Liver (tissue), 9 donors: ENCODE measurements around the gene TMEM259. TPM values are rescaled to one million over a fixed set of nuclear protein-coding genes. Genes with fewer than 3 reads are reported as not detected.

Experiments
- DNase-seq: peaks from one replicate; pipeline ENCODE4 v3.0.0-alpha.2; 2017; ENCODE audit warnings: low spot score
- H3K27ac ChIP-seq, 2 donors: one replicate each; pipeline ENCODE4 v1.7.0; 2013; ENCODE audit warnings: inconsistent platforms in 2 of 2, low read length in 2 of 2, control low read depth in 1 of 2, low read depth in 1 of 2, mild to moderate bottlenecking in 1 of 2
- H3K27me3 ChIP-seq, 4 donors: one replicate each; pipeline versions ENCODE4 v1.6.1 to v1.7.0; 2013; ENCODE audit warnings: low read length in 3 of 4, inconsistent platforms in 1 of 4, mild to moderate bottlenecking in 1 of 4, moderate library complexity in 1 of 4; ENCODE audit not compliant: control insufficient read depth in 4 of 4, insufficient read depth in 4 of 4
- H3K36me3 ChIP-seq, 4 donors: one replicate each; pipeline versions ENCODE4 v1.6.1 to v1.7.0; 2013; ENCODE audit warnings: low read length in 3 of 4, mild to moderate bottlenecking in 3 of 4, low read depth in 1 of 4, moderate library complexity in 1 of 4; ENCODE audit not compliant: control insufficient read depth in 4 of 4, insufficient read depth in 3 of 4
- H3K4me1 ChIP-seq, 4 donors: one replicate each; pipeline versions ENCODE4 v1.6.1 to v1.7.0; 2013; ENCODE audit warnings: low read length in 3 of 4, mild to moderate bottlenecking in 3 of 4, moderate library complexity in 1 of 4; ENCODE audit not compliant: control insufficient read depth in 4 of 4, insufficient read depth in 4 of 4
- H3K4me3 ChIP-seq, 3 donors: one replicate each; pipeline versions ENCODE4 v1.6.1 to v1.7.0; 2013; ENCODE audit warnings: low read length in 3 of 3, control low read depth in 1 of 3, low read depth in 1 of 3, mild to moderate bottlenecking in 1 of 3
- H3K9ac ChIP-seq, 2 donors: one replicate each; pipeline ENCODE4 v1.7.0; 2013; ENCODE audit warnings: low read length in 2 of 2, mild to moderate bottlenecking in 2 of 2, moderate library complexity in 2 of 2, control low read depth in 1 of 2, low read depth in 1 of 2
- H3K9me3 ChIP-seq, 4 donors: one replicate each; pipeline versions ENCODE4 v1.6.1 to v1.7.0; 2013; ENCODE audit warnings: low read length in 3 of 4; ENCODE audit not compliant: control insufficient read depth in 4 of 4
- ATF3 ChIP-seq: IDR thresholded peaks from 2 replicates; pipeline ENCODE4 v1.6.1; 2016; ENCODE audit warnings: antibody characterized with exemption
- CTCF ChIP-seq: fragments of 150-350 bp; IDR thresholded peaks from 2 replicates; pipeline ENCODE4 v1.5.1; 2017; ENCODE audit warnings: improper control_type of control experiment, low read depth, low read length; ENCODE audit not compliant: missing input control
- EGR1 ChIP-seq, 2 donors: IDR thresholded peaks; 2 replicates each; pipeline ENCODE4 v1.6.1; 2016 to 2018; ENCODE audit warnings: antibody characterized with exemption in 2 of 2, low read depth in 2 of 2
- FOXA1 ChIP-seq: IDR thresholded peaks from 2 replicates; pipeline ENCODE4 v1.6.1; 2016; ENCODE audit warnings: antibody characterized with exemption
- FOXA2 ChIP-seq: IDR thresholded peaks from 2 replicates; pipeline ENCODE4 v1.6.1; 2016; ENCODE audit warnings: antibody characterized with exemption
- GABPA ChIP-seq, 2 donors: IDR thresholded peaks in 1 of 2; conservative IDR thresholded peaks in 1 of 2; 2 replicates each; pipeline ENCODE4 v1.6.1; 2016; ENCODE audit warnings: antibody characterized with exemption in 2 of 2, mild to moderate bottlenecking in 1 of 2, moderate library complexity in 1 of 2
- HNF4A ChIP-seq, 2 donors: conservative IDR thresholded peaks; 2 replicates each; pipeline ENCODE4 v1.6.1; 2016; ENCODE audit warnings: antibody characterized with exemption in 2 of 2, mild to moderate bottlenecking in 2 of 2
- HNF4G ChIP-seq: IDR thresholded peaks from 2 replicates; pipeline ENCODE4 v1.6.1; 2016; ENCODE audit warnings: antibody characterized with exemption
- JUND ChIP-seq, 2 donors: IDR thresholded peaks; 2 replicates each; pipeline ENCODE4 v1.6.1; 2016; ENCODE audit warnings: antibody characterized with exemption in 2 of 2
- MAX ChIP-seq: IDR thresholded peaks from 2 replicates; pipeline ENCODE4 v1.6.1; 2016; ENCODE audit warnings: antibody characterized with exemption
- NR2F2 ChIP-seq: IDR thresholded peaks from 2 replicates; pipeline ENCODE4 v1.6.1; 2016; ENCODE audit warnings: antibody characterized with exemption
- RAD21 ChIP-seq, 2 donors: IDR thresholded peaks; 2 replicates each; pipeline ENCODE4 v1.6.1; 2016; ENCODE audit warnings: antibody characterized with exemption in 2 of 2, mild to moderate bottlenecking in 2 of 2
- REST ChIP-seq: IDR thresholded peaks from 2 replicates; pipeline ENCODE4 v1.6.1; 2016; ENCODE audit warnings: antibody characterized with exemption, mild to moderate bottlenecking
- RXRA ChIP-seq, 2 donors: IDR thresholded peaks; 2 replicates each; pipeline ENCODE4 v1.6.1; 2017 to 2018; ENCODE audit warnings: antibody characterized with exemption in 2 of 2, mild to moderate bottlenecking in 1 of 2
- SP1 ChIP-seq: IDR thresholded peaks from 2 replicates; pipeline ENCODE4 v1.6.1; 2018; ENCODE audit warnings: antibody characterized with exemption, mild to moderate bottlenecking
- TAF1 ChIP-seq: conservative IDR thresholded peaks from 2 replicates; pipeline ENCODE4 v1.6.1; 2016; ENCODE audit warnings: antibody characterized with exemption, mild to moderate bottlenecking
- YY1 ChIP-seq: IDR thresholded peaks from 2 replicates; pipeline ENCODE4 v1.6.1; 2016; ENCODE audit warnings: antibody characterized with exemption, mild to moderate bottlenecking
- ZBTB33 ChIP-seq: IDR thresholded peaks from 2 replicates; pipeline ENCODE4 v1.6.1; 2016; ENCODE audit warnings: antibody characterized with exemption
- WGBS: extraction: QIAGEN DNeasy Blood & Tissue Kit; methylation state at CpG from one replicate; pipeline ENCODE4 v1.1.7; 2013; 5-methylcytosine and 5-hydroxymethylcytosine counted together
- polyA plus RNA-seq, 2 donors: library from polyadenylated mRNA; stranded (reverse) in 1 of 2; unstranded in 1 of 2; fragments of 200-250 nt in 1 of 2; fragments of >200 nt in 1 of 2; fragmentation: Nextera tagmentation in 1 of 2; extraction: Ambion mirVana in 1 of 2; gene quantifications; one replicate each; pipeline versions ENCODE4 v1.2.1 to v1.2.3, GENCODE V29; 2013 to 2015
- total RNA-seq, 2 donors: library from RNA; depleted of rRNA; stranded (reverse); fragments of >200 nt; gene quantifications; one replicate each; pipeline ENCODE4 v1.2.3, GENCODE V29; 2014
- donor health status: healthy.
- donor health status: healthy.
- donor health status: healthy.
- donor health status: healthy.
- donor health status: healthy.

Gene TMEM259
- total and polyA plus RNA-seq, 4 donors: 29.7 to 99.3 (median 57.3) TPM

GRCh38 chr19:973726-974563 lies 47.0 kb downstream of the TMEM259 start:
- DNase-seq: no peak
- Histone ChIP-seq H3K27ac (no peak overlapping the region), H3K27me3 (no peaks in the 10 kb centered on the region), H3K9me3 (peaks cover 2 to 5% (median 4%) of the 10 kb centered on the region in 4 donors), H3K9ac (no peak overlapping the region), H3K4me1 (no peaks in the 10 kb centered on the region), H3K36me3 (peaks cover 3 to 9% (median 8%) of the 10 kb centered on the region in 4 donors), H3K4me3 (no peak overlapping the region)
- WGBS: 91% methylated on average over 29 of the region's 29 CpGs
- TF ChIP-seq RXRA (IDR thresholded peaks at IDR 0.05) (no peak), RAD21 (IDR thresholded peaks at IDR 0.05) (no peak), JUND (IDR thresholded peaks at IDR 0.05) (no peak), SP1 (no peak), FOXA2 (no peak), YY1 (no peak), MAX (no peak)

GRCh38 chr19:972281-972680 lies 48.6 kb downstream of the TMEM259 start:
- Histone ChIP-seq H3K4me1 (no peaks in the 10 kb centered on the region), H3K4me3 (no peak overlapping the region), H3K27me3 (no peaks in the 10 kb centered on the region), H3K36me3 (peaks cover 6 to 17% (median 8%) of the 10 kb centered on the region in 4 donors), H3K27ac (no peak overlapping the region), H3K9me3 (peaks cover 2 to 5% (median 4%) of the 10 kb centered on the region in 4 donors), H3K9ac (no peak overlapping the region)
- no peak for DNase-seq
- TF ChIP-seq NR2F2 (no peak), HNF4G (no peak), GABPA (IDR thresholded peaks at IDR 0.05 in 1 of 2, conservative IDR thresholded peaks at IDR 0.05 in 1 of 2) (no peak), FOXA1 (no peak), YY1 (no peak), RAD21 (IDR thresholded peaks at IDR 0.05) (no peak), SP1 (no peak), FOXA2 (no peak), ZBTB33 (no peak), JUND (IDR thresholded peaks at IDR 0.05) (no peak), ATF3 (no peak), REST (no peak), CTCF (no peak), TAF1 (no peak), RXRA (IDR thresholded peaks at IDR 0.05) (no peak), HNF4A (conservative IDR thresholded peaks at IDR 0.05) (no peak), MAX (no peak), EGR1 (IDR thresholded peaks at IDR 0.05; ENCODE audit: low read depth in 2 of 2) (no peak)
- WGBS: 99% methylated on average over 6 of the region's 6 CpGs
